Mucosa of stomach (tissue), 1 donor: Measurements from ENCODE around the gene PDE11A.
"Not testable (repeated sequence)": the region's sequence is repeated elsewhere in the genome, so short reads cannot be mapped to it uniquely, and the experiment has no call there.

Experiments
- H3K27me3 ChIP-seq: one replicate; pipeline ENCODE4 v1.7.0; 2013; ENCODE audit warnings: mild to moderate bottlenecking, low read length; ENCODE audit not compliant: control insufficient read depth, insufficient read depth
- H3K36me3 ChIP-seq: one replicate; pipeline ENCODE4 v1.7.0; 2013; ENCODE audit warnings: low read length; ENCODE audit not compliant: control insufficient read depth, insufficient read depth
- H3K4me1 ChIP-seq: one replicate; pipeline ENCODE4 v1.7.0; 2013; ENCODE audit warnings: mild to moderate bottlenecking, low read length; ENCODE audit not compliant: control insufficient read depth, insufficient read depth
- H3K4me3 ChIP-seq: one replicate; pipeline ENCODE4 v1.7.0; 2013; ENCODE audit warnings: low read length
- H3K9ac ChIP-seq: one replicate; pipeline ENCODE4 v1.7.0; 2013; ENCODE audit warnings: mild to moderate bottlenecking, low read length, moderate library complexity
- H3K9me3 ChIP-seq: one replicate; pipeline ENCODE4 v1.7.0; 2013; ENCODE audit warnings: mild to moderate bottlenecking, low read length, moderate library complexity; ENCODE audit not compliant: control insufficient read depth
- donor health status: Pancreatic carcinoma.

Gene PDE11A

GRCh38 chr2:178105566-178105965, 33.0 kb upstream of the PDE11A start:
- no peak overlapping the region for H3K4me3 ChIP-seq
- H3K4me1 ChIP-seq, result no peaks in the 10 kb centered on the region
- no peaks in the 10 kb centered on the region for H3K27me3 ChIP-seq
- H3K9ac ChIP-seq, result no peak overlapping the region
- no peaks in the 10 kb centered on the region for H3K36me3 ChIP-seq
- no peaks in the 10 kb centered on the region for H3K9me3 ChIP-seq

GRCh38 chr2:178101321-178102079, 28.9 kb upstream of the PDE11A start:
- Histone ChIP-seq H3K4me3 (no peak overlapping the region), H3K9ac (no peak overlapping the region), H3K4me1 (no peaks in the 10 kb centered on the region), H3K36me3 (no peaks in the 10 kb centered on the region), H3K27me3 (no peaks in the 10 kb centered on the region), H3K9me3 (no peaks in the 10 kb centered on the region)

- H3K36me3 ChIP-seq, result no peaks in the 10 kb centered on the region
- no peak overlapping the region for H3K9ac ChIP-seq
- H3K27me3 ChIP-seq, result no peaks in the 10 kb centered on the region
- no peaks in the 10 kb centered on the region for H3K4me1 ChIP-seq
- no peak overlapping the region for H3K4me3 ChIP-seq
- no peaks in the 10 kb centered on the region for H3K9me3 ChIP-seq
These were observed 20.9 kb upstream of the PDE11A start for GRCh38 chr2:178093471-178093870.

GRCh38 chr2:178088774-178089270, 16.2 kb upstream of the PDE11A start:
- H3K4me3 ChIP-seq, result no peak overlapping the region
- H3K27me3 ChIP-seq, result no peaks in the 10 kb centered on the region
- no peaks in the 10 kb centered on the region for H3K36me3 ChIP-seq
- no peaks in the 10 kb centered on the region for H3K4me1 ChIP-seq
- H3K9me3 ChIP-seq, result no peaks in the 10 kb centered on the region
- H3K9ac ChIP-seq, result no peak overlapping the region

- Histone ChIP-seq H3K36me3 (no peaks in the 10 kb centered on the region), H3K9ac (no peak overlapping the region), H3K27me3 (no peaks in the 10 kb centered on the region), H3K9me3 (no peaks in the 10 kb centered on the region), H3K4me1 (no peaks in the 10 kb centered on the region), H3K4me3 (no peak overlapping the region)
These were observed 11.7 kb upstream of the PDE11A start for GRCh38 chr2:178084273-178084672.

GRCh38 chr2:178082408-178083045, 9.9 kb upstream of the PDE11A start:
- H3K4me3 ChIP-seq, result no peak overlapping the region
- H3K4me1 ChIP-seq, result no peaks in the 10 kb centered on the region
- no peaks in the 10 kb centered on the region for H3K9me3 ChIP-seq
- no peaks in the 10 kb centered on the region for H3K36me3 ChIP-seq
- no peaks in the 10 kb centered on the region for H3K27me3 ChIP-seq
- H3K9ac ChIP-seq, result no peak overlapping the region

- H3K36me3 ChIP-seq, H3K27me3 ChIP-seq, H3K4me3 ChIP-seq, H3K9ac ChIP-seq, H3K9me3 ChIP-seq, H3K4me1 ChIP-seq: not testable (repeated sequence)
These were observed 6.7 kb upstream of the PDE11A start for GRCh38 chr2:178079279-178079678.

GRCh38 chr2:178076130-178076529, 3.6 kb upstream of the PDE11A start:
- no peaks in the 10 kb centered on the region for H3K36me3 ChIP-seq
- H3K4me1 ChIP-seq, result peaks cover 28% of the 10 kb centered on the region
- H3K4me3 ChIP-seq, result no peak overlapping the region
- H3K9ac ChIP-seq, result no peak overlapping the region
- peaks cover 10% of the 10 kb centered on the region for H3K27me3 ChIP-seq
- H3K9me3 ChIP-seq, result no peaks in the 10 kb centered on the region

GRCh38 chr2:178075006-178075326, 2.4 kb upstream of the PDE11A start:
- H3K4me3 ChIP-seq, result no peak overlapping the region

GRCh38 chr2:178074123-178075005, 1.8 kb upstream of the PDE11A start:
- H3K4me3 ChIP-seq, result no peak overlapping the region
- peaks cover 10% of the 10 kb centered on the region for H3K27me3 ChIP-seq
- H3K9ac ChIP-seq, result no peak overlapping the region
- peaks cover 28% of the 10 kb centered on the region for H3K4me1 ChIP-seq
- no peaks in the 10 kb centered on the region for H3K9me3 ChIP-seq
- no peaks in the 10 kb centered on the region for H3K36me3 ChIP-seq

More at GRCh38 chr2:178075006-178075326, 2.4 kb upstream of the PDE11A start:
- no peak overlapping the region for H3K9ac ChIP-seq
- no peaks in the 10 kb centered on the region for H3K36me3 ChIP-seq
- H3K4me1 ChIP-seq, result peaks cover 28% of the 10 kb centered on the region
- H3K27me3 ChIP-seq, result peaks cover 10% of the 10 kb centered on the region
- no peaks in the 10 kb centered on the region for H3K9me3 ChIP-seq

GRCh38 chr2:178072000-178072382, 586 bp downstream of the PDE11A start:
- Histone ChIP-seq H3K4me3 (peak overlapping the region; percentile 35), H3K27me3 (peaks cover 10% of the 10 kb centered on the region), H3K4me1 (peaks cover 28% of the 10 kb centered on the region)

GRCh38 chr2:178070824-178071223, 1.8 kb downstream of the PDE11A start:
- Histone ChIP-seq H3K4me3 (no peak overlapping the region), H3K36me3 (no peaks in the 10 kb centered on the region), H3K4me1 (peaks cover 28% of the 10 kb centered on the region), H3K9ac (no peak overlapping the region), H3K27me3 (peaks cover 10% of the 10 kb centered on the region), H3K9me3 (no peaks in the 10 kb centered on the region)

More at GRCh38 chr2:178072000-178072382, 586 bp downstream of the PDE11A start:
- H3K9me3 ChIP-seq, result no peaks in the 10 kb centered on the region
- peak overlapping the region; percentile 65 for H3K9ac ChIP-seq
- no peaks in the 10 kb centered on the region for H3K36me3 ChIP-seq
